22Rv1 (cell line): ENCODE measurements around the gene MED27.

Source experiments
- ZFX ChIP-seq: fragments of 450-650 bp; IDR thresholded peaks from 2 replicates; pipeline ENCODE4 v1.6.1; 2017; ENCODE audit warnings: antibody characterized with exemption, borderline replicate concordance
- TF ChIP-seq, protein P1 (sequence below): fragments of 450-650 bp; IDR thresholded peaks from 2 replicates; pipeline ENCODE4 v1.5.1; 2017; ENCODE audit warnings: mild to moderate bottlenecking

DNA sequence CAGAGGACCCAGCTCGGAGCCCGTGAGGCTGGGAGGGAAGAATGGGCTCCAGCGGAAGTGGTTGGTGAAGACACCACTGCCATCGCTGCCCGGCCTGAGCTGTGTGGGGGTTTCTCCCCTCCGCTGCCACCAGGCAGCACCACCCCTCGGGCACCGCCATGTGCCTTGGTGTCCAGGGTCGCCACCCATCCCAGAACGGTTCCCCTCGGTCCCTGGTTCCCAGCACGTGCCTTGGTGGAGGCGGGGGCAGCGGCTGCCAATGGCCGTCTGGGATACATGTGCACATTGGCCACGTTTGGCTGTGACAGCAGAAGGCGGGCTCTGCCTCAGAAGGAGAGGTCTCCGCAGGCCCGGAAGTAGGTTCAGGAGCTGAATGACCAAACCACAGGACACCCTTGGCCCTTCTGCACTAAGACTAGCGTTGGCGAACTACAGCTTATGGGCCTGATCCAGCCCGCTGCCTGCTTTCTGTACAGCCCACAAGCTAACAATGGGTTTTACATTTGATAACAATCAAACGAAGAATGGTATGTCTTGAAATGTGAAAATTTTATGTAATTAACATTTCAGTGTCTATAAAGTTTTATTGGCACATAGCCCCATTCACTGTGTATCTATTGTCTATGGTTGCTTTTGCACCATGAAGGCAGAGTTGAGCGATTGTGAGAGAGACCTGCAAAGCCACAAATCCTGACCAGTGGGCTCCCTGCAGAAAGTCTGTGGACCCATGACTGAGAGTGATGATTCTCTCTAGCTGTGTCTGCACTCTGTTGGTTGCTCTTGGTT lies 248.1 kb downstream of the MED27 start:
- TF ChIP-seq, protein P1, sequence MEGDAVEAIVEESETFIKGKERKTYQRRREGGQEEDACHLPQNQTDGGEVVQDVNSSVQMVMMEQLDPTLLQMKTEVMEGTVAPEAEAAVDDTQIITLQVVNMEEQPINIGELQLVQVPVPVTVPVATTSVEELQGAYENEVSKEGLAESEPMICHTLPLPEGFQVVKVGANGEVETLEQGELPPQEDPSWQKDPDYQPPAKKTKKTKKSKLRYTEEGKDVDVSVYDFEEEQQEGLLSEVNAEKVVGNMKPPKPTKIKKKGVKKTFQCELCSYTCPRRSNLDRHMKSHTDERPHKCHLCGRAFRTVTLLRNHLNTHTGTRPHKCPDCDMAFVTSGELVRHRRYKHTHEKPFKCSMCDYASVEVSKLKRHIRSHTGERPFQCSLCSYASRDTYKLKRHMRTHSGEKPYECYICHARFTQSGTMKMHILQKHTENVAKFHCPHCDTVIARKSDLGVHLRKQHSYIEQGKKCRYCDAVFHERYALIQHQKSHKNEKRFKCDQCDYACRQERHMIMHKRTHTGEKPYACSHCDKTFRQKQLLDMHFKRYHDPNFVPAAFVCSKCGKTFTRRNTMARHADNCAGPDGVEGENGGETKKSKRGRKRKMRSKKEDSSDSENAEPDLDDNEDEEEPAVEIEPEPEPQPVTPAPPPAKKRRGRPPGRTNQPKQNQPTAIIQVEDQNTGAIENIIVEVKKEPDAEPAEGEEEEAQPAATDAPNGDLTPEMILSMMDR = no peak
- TF ChIP-seq ZFX = no peak
